GM21423 (cell line): ENCODE measurements around the gene SETD9.

Experiments used
- ATAC-seq: cut with Tn5 transposase; IDR thresholded peaks from one replicate; pipeline ENCODE4 v1.9.1; 2021; ENCODE audit warnings: mild to moderate bottlenecking, moderate library complexity; ENCODE audit not compliant: unreplicated experiment

The SETD9 gene

GRCh38 chr5:56934325-56934724 lies 24.9 kb downstream of the SETD9 start:
- no peak for ATAC-seq

DNA sequence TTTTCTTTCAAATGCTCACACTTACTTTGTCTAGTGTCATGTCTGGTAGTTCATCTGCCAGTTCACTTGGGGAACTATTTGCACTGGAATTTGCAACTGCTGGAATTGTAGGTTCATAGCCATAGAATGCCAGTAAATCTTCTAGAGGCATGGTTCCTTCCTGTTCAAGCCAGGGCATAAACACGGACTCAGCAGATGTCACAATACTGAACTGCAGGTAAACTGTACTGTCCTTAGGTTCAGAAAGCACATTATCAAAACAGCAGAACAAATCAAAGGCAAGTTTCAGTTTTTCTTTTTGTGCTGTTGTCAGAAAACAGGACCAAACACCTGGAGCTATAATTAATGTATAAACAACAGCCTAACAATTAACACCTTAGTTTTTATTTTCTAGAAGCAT lies 29.5 kb downstream of the SETD9 start:
- no peak for ATAC-seq

GRCh38 chr5:56941981-56942380 lies 32.6 kb downstream of the SETD9 start:
- no peak for ATAC-seq

GRCh38 chr5:56947052-56947451 lies 37.7 kb downstream of the SETD9 start:
- no peak for ATAC-seq

DNA sequence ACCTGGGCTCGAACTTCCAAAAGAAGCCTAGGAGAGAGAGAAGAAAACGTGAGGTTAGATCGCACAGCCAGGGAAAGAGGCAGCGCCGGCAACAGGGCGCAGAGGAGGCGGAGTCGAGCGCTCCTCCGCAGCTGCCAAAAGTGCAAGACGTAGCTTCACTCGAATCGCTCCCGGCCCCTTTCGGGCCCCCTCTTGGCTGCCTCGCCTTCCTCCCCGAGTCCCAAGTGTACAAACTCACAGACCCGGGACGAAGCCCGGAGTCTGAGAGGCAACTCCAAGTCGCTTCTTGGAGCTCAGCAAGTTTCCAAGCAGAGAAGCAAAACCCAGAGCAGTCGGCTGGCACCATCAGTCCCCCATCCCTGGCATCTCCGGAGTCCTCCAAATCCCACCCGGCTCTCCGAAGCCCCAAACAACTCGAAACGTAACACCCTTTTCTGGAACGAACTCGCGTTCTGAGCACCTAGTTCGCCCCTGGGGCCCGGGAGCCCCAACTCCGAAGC lies 41.3 kb downstream of the SETD9 start:
- peak; percentile 56 for ATAC-seq

DNA sequence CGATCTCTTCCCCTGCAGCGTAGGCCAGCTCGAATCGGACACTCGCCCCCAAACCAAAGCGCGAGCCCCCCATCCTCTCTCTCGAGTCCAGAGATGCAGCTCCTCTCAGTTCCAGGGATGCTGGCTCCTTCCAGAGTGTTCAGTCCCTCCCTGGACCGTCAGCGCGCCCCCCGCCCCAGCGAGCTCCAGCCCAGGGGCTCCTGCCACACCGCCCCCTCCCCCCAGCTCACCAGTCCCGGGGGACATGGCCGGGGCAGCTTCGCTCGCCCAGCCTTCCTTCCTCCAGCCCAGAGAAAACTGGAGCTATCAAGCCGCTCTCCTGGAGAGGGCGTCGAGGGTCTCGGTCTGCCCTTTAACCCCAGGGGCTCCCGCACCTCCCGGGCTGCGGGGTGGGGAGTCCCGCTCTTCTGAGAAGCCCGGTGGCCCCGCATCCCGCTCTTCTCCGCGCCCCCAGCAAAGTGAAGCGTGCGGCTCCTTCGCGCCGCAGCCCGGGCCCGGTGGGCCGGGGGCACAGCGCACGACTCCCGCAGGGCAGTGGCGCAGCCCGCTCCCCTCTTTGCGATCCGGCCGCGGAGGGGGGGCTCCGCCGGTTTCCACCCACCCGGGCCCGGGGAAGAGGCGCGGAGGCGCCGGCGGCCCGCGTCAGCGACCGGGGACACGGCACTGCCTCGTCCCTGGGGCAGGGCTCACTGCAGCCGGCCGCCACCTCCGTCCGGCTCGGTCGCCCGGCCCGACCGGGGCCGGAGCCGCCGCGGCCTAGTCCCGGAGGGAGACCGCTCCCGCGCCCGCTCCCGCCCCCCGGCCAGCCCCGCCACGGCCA lies 41.9 kb downstream of the SETD9 start:
- ATAC-seq = peak; percentile 31

DNA sequence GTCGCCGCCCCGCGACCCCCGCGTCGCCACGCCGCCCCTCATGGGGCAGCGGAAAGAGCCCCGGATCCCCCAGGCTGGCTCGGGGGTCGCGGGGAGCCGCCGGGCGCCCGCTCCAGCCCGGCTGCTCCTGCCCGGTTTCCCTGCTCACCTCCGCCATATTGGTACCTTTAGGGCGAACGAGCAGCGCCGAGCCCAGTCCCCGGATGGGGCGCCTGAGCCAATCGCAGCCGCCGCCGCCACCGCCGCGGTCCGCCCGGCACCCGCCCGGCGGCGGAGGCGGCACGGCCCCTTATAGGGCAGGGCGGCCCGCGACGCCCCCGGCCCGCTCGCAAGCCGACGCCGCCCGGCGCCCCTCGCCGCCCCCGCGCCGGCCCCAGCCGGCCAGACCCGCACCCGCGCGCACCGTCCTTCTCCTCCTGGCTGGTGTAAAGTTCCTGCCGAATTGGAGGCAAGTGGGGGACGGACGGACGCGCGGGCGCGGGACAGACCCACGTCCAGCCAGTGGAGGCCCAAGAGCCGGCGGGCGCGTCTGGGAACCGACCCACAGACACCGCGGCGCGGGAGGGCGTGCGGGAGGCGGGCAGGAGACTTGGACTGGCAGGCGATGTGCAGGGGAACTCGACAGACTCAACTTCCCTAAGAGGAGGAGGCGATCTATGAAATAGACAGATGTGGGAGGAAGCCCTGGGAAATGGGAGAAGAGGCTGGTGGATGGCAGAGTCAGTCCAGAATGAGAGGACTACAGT lies 42.7 kb downstream of the SETD9 start, which contains the start of gene MIER3:
TSS of gene MIER3 (minus strand) at position 178 of the 746 bp plus-strand sequence. CDS start at position 157, 21 bp downstream.
- peak; percentile 89 for ATAC-seq

DNA sequence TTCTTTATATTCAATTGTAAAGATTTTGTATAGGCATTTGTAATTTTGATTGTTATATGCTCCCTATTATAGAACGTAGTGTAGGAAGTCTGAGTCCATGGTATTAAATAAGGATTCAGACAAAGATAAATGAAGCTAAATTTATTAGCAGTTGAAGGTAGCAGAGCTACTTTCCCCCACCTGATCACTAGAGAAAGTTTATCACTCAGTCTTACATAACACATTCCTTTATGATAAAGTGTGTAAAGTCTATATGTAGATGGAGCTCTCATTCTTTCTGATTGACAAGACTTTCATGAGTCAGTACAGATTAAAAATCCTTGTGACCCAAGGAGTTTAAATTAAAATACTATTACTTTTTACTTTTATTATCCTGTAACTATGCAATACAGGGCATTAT lies 44.9 kb downstream of the SETD9 start:
- no peak for ATAC-seq

DNA sequence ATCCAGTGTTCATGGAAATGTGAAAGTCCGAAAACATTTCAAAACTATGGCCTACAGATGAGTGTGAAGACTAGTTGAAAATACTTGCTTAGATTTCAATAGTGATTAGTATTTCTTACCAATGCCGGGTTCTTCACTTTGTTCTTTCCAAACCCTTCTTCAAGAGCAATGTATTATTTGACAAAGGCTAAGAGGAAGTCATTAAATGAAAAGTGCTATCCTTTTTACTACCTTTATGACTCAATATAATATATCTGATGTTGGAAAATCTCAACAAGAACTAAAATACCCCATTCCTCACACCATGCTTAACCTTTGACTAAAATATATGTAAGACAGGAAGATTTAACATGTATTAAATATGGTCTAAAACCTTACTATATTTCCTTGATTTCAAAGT lies 49.2 kb downstream of the SETD9 start:
- no peak for ATAC-seq

GRCh38 chr5:56959326-56959725 lies 49.9 kb downstream of the SETD9 start:
- no peak for ATAC-seq

DNA sequence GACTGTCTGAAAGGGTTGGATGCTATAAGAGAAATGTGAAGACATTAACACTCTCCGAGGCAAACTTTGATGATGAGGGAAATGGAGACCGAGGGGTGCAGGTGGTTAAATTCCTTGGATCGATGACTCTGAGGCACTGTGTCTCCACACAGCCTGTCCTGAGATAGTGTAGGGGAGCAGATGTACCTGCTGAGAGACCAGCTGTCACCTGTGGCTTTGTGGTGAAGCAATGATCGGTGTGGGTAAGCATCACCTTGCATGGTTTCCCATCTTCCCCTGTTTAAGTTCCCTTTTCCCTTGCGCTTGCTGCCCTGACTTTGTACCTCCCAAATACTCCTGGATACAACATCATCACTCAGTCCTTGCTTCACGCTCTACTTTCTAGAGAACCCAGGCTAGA lies 52.4 kb downstream of the SETD9 start:
- no peak for ATAC-seq

GRCh38 chr5:56962286-56962685 lies 52.9 kb downstream of the SETD9 start:
- no peak for ATAC-seq

DNA sequence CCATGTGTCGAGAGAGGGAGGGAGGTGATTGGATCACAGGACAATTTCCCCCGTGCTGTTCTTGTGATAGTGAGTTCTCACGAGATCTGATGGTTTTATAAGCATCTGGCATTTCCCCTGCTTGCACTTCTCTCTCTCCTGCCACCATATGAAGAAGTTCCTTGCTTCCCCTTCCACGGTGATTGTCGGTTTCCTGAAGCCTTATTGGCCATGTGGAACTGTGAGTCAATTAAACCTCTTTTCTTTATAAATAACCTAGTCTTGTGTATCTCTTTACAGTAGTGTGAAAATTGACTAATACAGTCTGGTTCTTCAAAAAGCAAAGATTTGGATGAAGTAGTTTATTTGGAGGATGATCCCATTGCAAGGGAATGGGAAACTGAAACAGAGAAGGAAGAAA lies 53.9 kb downstream of the SETD9 start:
- ATAC-seq = no peak

- ATAC-seq = no peak
Measured at GRCh38 chr5:56964173-56964572, 54.8 kb downstream of the SETD9 start.
